ENCODE results near the gene PEX11B. TPM values are rescaled to one million over a fixed set of nuclear protein-coding genes. Genes with fewer than 3 reads are reported as not detected.
A peak's percentile ranks its signal among the peaks of the same experiment; 100 is the strongest.

The PEX11B gene
- polyA plus RNA-seq, 3 donors = 12.0 to 38.2 (median 37.9) TPM

DNA sequence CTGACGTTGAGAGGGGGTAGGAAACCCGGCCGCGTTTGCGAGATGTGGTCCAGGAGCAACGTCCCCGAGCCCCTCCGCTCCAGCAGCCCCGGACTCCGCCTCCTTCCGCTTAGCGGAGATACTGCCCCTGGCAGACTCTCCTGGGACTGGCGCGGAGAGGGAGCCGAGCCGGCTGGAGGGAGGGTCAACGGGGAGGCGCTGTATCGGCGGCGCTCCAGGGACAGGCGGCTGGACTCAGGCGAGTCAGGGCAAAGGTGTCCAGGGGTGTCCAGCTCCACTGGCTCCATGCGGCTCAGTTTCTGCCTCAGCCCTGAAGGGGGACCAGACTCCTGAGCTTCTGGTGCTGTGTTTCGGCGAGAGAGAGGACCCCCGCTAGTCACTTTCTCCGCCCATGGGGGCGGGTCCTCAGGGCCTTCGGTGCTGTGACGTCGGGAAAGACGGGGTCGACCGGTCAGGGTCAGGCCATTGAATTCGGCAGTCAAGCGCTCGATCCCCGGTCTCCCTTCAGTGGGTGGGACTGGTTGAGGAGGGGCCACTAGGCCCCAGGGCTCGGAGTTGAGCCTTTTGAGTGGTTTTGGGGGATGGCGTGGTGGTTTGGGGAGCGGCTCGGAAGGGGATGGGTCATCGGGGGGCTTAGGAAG, 42.1 kb upstream of the PEX11B start:
- peaks cover 30 to 37% (median 31%) of the 10 kb centered on the region in 3 donors for H3K27me3 Mint-ChIP-seq (ENCODE audit: low read depth in 3 of 3)
- H3K27ac ChIP-seq (ENCODE audit: low read depth in 1 of 2, low read length in 2 of 2) = no peak overlapping the region
- peak overlapping the region; percentile 44 for H3K9ac ChIP-seq (ENCODE audit: insufficient read depth, low read length, poor library complexity, severe bottlenecking)
- H3K4me3 Mint-ChIP-seq = peak overlapping the region; percentile 91 to 97
- peak overlapping the region; percentile 90 for H2AFZ ChIP-seq (ENCODE audit: insufficient read depth, low read depth, low read length, poor library complexity, severe bottlenecking)
- peak overlapping the region in 4 of 7 donors; percentile 30 to 66 (median 48) for H3K27ac Mint-ChIP-seq
- peaks cover 3% of the 10 kb centered on the region for H4K20me1 ChIP-seq (ENCODE audit: insufficient read depth, low read length)
- H3K9me3 Mint-ChIP-seq = peaks cover 0 to 8% (median 0%) of the 10 kb centered on the region in 7 donors
- H3K27me3 ChIP-seq (ENCODE audit: control insufficient read depth in 2 of 2, insufficient read depth in 2 of 2, low read length in 2 of 2) = peaks cover 6 to 31% of the 10 kb centered on the region in 2 donors
- H3K4me2 ChIP-seq (replicated peaks; ENCODE audit: extremely low read depth, low read length, poor library complexity, severe bottlenecking) = peak overlapping the region; percentile 91
- peak; percentile 34 to 48 (median 46) for DNase-seq
- peak overlapping the region; percentile 53 to 87 (median 71) for H3K4me3 ChIP-seq (replicated peaks in 1 of 3; ENCODE audit: low read depth in 2 of 3, low read length in 3 of 3)
- no peaks in the 10 kb centered on the region for H3K9me3 ChIP-seq (replicated peaks in 1 of 2; ENCODE audit: control insufficient read depth in 1 of 2, insufficient read depth in 1 of 2, low read length in 2 of 2)
- peaks cover 76 to 89% of the 10 kb centered on the region in 2 donors for H3K4me1 ChIP-seq (ENCODE audit: control insufficient read depth in 1 of 2, insufficient read depth in 2 of 2, low read length in 2 of 2)
- intact Hi-C loops (cut with micrococcal nuclease) = loop anchor here (5.0 to 10.0 kb wide), 3 partner anchors 37 to 96 kb away; partner anchors contain the start of genes PEX11B (in 1 of the 2) and TXNIP (in 1 of the 2)
- H3K36me3 Mint-ChIP-seq = peaks cover 1 to 3% of the 10 kb centered on the region in 2 donors
- H3K36me3 ChIP-seq (replicated peaks in 1 of 2; ENCODE audit: control insufficient read depth in 1 of 2, insufficient read depth in 2 of 2, low read length in 2 of 2) = no peaks in the 10 kb centered on the region
- peaks cover 84% of the 10 kb centered on the region for H3K4me1 Mint-ChIP-seq
- under 1% methylated on average over 39 of the region's 44 CpGs for WGBS (ENCODE audit: insufficient coverage)
- TF ChIP-seq, protein P1, sequence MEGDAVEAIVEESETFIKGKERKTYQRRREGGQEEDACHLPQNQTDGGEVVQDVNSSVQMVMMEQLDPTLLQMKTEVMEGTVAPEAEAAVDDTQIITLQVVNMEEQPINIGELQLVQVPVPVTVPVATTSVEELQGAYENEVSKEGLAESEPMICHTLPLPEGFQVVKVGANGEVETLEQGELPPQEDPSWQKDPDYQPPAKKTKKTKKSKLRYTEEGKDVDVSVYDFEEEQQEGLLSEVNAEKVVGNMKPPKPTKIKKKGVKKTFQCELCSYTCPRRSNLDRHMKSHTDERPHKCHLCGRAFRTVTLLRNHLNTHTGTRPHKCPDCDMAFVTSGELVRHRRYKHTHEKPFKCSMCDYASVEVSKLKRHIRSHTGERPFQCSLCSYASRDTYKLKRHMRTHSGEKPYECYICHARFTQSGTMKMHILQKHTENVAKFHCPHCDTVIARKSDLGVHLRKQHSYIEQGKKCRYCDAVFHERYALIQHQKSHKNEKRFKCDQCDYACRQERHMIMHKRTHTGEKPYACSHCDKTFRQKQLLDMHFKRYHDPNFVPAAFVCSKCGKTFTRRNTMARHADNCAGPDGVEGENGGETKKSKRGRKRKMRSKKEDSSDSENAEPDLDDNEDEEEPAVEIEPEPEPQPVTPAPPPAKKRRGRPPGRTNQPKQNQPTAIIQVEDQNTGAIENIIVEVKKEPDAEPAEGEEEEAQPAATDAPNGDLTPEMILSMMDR (IDR thresholded peaks at IDR 0.05) = peak; percentile 20
- peaks cover 21% of the 10 kb centered on the region for H3K79me2 ChIP-seq (ENCODE audit: insufficient read depth, low read length)

DNA sequence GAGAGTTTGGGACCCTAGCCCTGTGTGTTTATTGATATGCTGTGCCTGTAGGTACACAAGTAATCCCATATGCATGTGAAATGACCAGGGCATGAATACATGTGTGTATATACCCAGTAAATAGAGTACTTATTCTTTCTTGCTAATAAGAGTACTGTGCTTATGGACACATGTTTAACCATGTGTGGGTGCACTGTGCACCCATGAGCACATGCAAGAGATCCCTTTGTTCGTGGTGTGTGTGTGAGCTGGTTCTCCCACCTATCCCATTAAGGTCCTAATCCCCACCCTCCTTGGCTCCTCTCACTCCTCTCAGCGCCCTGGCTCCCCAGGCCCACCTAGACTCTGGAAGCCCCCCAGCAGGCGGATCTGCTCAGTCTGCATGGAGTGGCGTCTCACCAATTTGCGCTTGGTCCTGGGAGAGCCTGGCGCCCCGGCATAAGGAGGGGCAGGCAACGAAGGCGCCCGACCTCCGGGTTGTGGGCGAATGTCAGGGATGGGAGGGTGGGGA, 41.5 kb upstream of the PEX11B start:
- peaks cover 30 to 37% (median 31%) of the 10 kb centered on the region in 3 donors for H3K27me3 Mint-ChIP-seq (ENCODE audit: low read depth in 3 of 3)
- Histone ChIP-seq H3K4me3 (replicated peaks in 1 of 3; ENCODE audit: low read depth in 2 of 3, low read length in 3 of 3) (peak overlapping the region; percentile 53 to 87 (median 71)), H3K4me1 (ENCODE audit: control insufficient read depth in 1 of 2, insufficient read depth in 2 of 2, low read length in 2 of 2) (peaks cover 72 to 86% of the 10 kb centered on the region in 2 donors), H3K79me2 (ENCODE audit: insufficient read depth, low read length) (peaks cover 21% of the 10 kb centered on the region), H3K9me3 (replicated peaks in 1 of 2; ENCODE audit: control insufficient read depth in 1 of 2, insufficient read depth in 1 of 2, low read length in 2 of 2) (no peaks in the 10 kb centered on the region), H3K4me2 (replicated peaks; ENCODE audit: extremely low read depth, low read length, poor library complexity, severe bottlenecking) (peak overlapping the region; percentile 91), H4K20me1 (ENCODE audit: insufficient read depth, low read length) (peaks cover 3% of the 10 kb centered on the region), H3K36me3 (replicated peaks in 1 of 2; ENCODE audit: control insufficient read depth in 1 of 2, insufficient read depth in 2 of 2, low read length in 2 of 2) (no peaks in the 10 kb centered on the region), H3K9ac (ENCODE audit: insufficient read depth, low read length, poor library complexity, severe bottlenecking) (no peak overlapping the region), H2AFZ (ENCODE audit: insufficient read depth, low read depth, low read length, poor library complexity, severe bottlenecking) (peak overlapping the region; percentile 90), H3K27ac (ENCODE audit: low read depth in 1 of 2, low read length in 2 of 2) (no peak overlapping the region), H3K27me3 (ENCODE audit: control insufficient read depth in 2 of 2, insufficient read depth in 2 of 2, low read length in 2 of 2) (peaks cover 6 to 31% of the 10 kb centered on the region in 2 donors)
- peak overlapping the region in 1 of 7 donors; percentile 50 for H3K27ac Mint-ChIP-seq
- DNase-seq = no peak
- peaks cover 87% of the 10 kb centered on the region for H3K4me1 Mint-ChIP-seq
- TF ChIP-seq, protein P1 (IDR thresholded peaks at IDR 0.05) = no peak
- H3K4me3 Mint-ChIP-seq = peak overlapping the region; percentile 91 to 97
- WGBS (ENCODE audit: insufficient coverage) = 2% methylated on average over 10 of the region's 12 CpGs
- peaks cover 3 to 4% of the 10 kb centered on the region in 2 donors for H3K36me3 Mint-ChIP-seq
- peaks cover 0 to 8% (median 0%) of the 10 kb centered on the region in 7 donors for H3K9me3 Mint-ChIP-seq
- intact Hi-C loops (cut with micrococcal nuclease) = loop anchor here (5.0 to 10.0 kb wide), 3 partner anchors 37 to 95 kb away; partner anchors contain the start of genes PEX11B (in 1 of the 2) and TXNIP (in 1 of the 2)

Data from CD14-positive monocyte (primary cell).